Keratinocyte (primary cell): ENCODE measurements around the gene GAL3ST2.
"Not testable (repeated sequence)": the region's sequence is repeated elsewhere in the genome, so short reads cannot be mapped to it uniquely, and the experiment has no call there.

ENCODE experiments used
- CTCF ChIP-seq, 3 experiments: IDR thresholded peaks in 1 of 3; conservative IDR thresholded peaks in 1 of 3; optimal IDR thresholded peaks in 1 of 3; 2 replicates in 2 of 3; 3 replicates in 1 of 3; pipeline versions ENCODE3 to v1.5.1; 2011; ENCODE audit warnings: low read length in 3 of 3, mild to moderate bottlenecking in 3 of 3, moderate library complexity in 2 of 3, control low read depth in 1 of 3, inconsistent platforms in 1 of 3; ENCODE audit not compliant: insufficient read depth in 2 of 3; ENCODE audit errors: extremely low read depth in 1 of 3
- EZH2 ChIP-seq: IDR thresholded peaks from one replicate; pipeline ENCODE4 v1.6.1; 2012; ENCODE audit warnings: inconsistent platforms, mild to moderate bottlenecking, low read length, moderate library complexity

- not testable (repeated sequence) for TF ChIP-seq EZH2; CTCF (optimal IDR thresholded peaks at IDR 0.05 in 1 of 3, IDR thresholded peaks at IDR 0.05 in 1 of 3, conservative IDR thresholded peaks at IDR 0.05 in 1 of 3; ENCODE audit: extremely low read depth in 1 of 3, insufficient read depth in 2 of 3, low read length in 3 of 3)
Measured at GRCh38 chr2:241819947-241820624, 43.5 kb downstream of the GAL3ST2 start.
